NCI-H345 (cell line): ENCODE measurements around the gene RPL7A.
A peak's percentile ranks its signal among the peaks of the same experiment; 100 is the strongest.
"Not testable (repeated sequence)": the region's sequence is repeated elsewhere in the genome, so short reads cannot be mapped to it uniquely, and the experiment has no call there.

Experiments
- DNase-seq: peaks from one replicate; lab custom pipeline; 2025; lab: John Stamatoyannopoulos, UW

RPL7A gene

DNA sequence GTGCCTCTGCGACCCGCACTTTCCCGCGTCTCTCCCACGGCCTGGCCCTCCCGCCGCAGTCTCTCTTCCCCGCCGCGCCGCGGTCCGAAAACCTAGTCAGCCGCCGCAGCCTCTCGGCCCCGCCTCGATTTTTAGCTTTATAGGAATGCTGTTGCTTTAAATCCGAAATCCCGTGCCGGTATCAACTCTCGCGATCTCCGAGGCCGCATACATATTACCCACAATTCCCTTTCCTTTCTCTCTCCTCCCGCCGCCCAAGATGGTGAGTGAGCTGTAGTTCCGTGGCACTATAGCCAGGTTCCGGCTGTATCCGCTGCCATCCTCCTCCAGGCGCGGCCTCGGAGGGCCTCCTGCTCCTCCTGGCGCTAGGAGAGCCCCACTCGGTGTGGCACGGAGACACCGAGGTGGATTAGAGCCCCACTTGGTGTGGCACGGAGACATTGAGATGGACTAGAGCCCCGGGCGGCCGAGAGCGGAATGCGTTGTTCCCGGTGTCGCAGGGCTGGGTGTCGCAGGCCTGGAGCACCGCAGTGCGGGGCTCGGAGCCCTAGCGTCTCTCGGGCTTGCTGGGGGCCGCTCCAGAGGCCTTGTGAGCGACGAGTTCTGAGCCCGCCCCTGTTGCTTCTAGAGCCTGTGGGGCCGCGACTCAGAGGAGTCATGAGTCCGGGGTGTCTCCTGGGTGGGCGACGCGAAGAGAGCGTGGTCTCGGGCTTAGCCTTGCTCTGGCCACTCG is at the start of gene RPL7A, which contains the start of gene MED22:
TSS of gene RPL7A (plus strand) at position 234 of the 733 bp plus-strand sequence. CDS start at position 260, 26 bp downstream.
TSS of gene MED22 (minus strand) at position 147 of the 733 bp plus-strand sequence. CDS start 1,469 bp downstream, outside the sequence.
- peak; percentile 97 for DNase-seq

DNA sequence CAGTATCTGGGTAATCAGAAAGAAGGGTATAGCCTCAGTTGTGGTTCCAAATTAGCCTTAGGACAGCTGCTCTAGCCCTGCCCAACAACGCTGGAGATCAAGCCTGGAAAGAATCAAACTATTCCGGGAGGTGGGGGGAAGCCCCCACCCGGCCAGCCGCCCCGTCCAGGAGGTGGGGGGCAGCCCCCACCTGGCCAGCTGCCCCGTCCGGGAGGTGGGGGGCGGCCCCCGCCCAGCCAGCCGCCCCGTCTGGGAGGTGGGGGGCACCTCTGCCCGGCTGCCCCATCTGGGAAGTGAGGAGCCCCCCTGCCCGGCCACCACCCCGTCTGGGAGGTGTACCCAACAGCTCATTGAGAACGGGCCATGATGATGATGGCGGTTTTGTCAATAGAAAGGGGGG is 48.0 kb upstream of the RPL7A start:
- DNase-seq = not testable (repeated sequence)

DNA sequence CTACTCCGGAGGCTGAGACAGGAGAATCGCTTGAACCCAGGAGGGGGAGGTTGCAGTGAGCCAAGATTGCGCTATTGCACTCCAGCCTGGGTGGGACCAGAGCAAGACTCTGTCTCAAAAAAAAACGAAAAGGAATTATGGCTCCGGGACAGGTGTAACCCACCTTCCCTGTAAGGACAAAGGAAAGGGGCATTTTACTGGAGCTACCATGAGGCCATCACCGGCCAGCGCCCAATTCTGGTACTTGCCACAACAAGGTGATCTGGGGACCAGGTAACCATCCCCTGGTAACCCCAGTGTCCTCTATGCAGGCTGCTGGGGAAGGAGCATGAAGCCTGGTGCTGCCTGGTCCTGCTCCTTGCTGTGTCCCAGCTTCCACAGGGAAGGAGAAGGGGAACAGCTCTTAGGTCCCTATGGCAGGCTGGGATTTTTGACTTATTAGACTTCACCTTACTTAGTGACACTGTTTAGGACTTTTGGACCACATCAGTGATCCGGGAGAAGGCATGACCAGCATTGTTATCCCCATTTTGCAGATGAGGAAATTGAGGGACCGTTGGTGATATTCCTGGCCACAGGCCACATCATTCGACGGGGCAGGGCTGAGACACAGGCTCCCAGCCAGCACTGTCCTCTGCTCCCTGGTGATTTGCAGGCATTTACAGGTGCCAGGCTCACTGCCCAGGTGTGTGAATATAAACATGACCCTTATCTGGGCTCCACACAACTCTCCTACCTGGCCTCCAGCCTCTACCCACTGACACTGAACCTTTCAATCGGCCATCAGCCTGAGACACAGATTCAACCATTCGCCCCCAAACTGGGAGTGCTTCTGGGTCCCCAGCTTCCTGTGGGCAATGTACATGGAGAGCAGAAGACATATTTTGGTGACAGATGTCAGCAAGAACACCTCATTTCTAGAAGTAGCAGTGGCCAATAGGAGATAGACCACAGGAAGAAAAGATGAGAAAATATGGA is 46.5 kb upstream of the RPL7A start:
- no peak for DNase-seq

DNA sequence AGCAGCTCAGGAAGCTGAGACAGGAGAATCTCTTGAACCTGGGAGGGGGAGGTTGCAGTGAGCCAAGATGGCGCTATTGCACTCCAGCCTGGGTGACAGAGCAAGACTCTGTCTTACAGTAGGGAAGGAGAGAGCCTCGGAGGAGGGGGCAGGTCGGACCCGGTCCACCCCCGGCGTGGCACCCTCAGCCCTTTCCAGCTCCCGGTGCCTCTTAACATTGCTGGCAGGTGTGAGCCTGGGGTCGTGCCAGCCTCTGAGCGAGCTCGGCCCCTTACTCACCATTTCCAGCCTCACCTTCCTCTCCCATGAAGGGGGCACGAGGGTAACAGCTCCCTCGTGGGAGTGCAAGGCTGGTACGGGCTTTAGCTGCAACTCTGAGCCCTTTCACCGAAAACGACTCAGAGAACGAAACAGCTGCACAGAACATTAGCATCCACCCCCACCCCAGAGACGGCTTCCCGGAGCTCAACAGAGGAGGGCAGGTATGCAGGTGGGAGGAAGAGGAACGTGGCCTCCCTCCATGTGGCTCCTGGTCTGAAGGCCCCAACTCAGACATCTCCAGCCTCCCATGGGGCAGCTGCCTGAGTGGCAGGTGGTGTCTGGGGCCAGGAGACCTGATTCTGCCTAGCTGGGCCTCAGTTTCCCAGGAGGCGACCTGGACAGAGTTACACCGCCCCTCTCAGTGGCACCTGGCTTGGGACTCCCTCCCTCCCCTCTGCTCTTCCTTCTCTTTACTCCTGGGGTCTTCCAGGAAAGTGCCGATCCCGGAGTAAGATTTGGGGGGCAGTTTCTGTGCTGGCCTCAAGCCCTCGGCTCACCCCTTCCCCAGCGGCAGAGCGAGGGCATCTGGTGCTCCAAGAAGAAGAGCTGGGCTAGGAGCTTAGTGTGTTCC is 44.5 kb upstream of the RPL7A start:
- DNase-seq = no peak

DNA sequence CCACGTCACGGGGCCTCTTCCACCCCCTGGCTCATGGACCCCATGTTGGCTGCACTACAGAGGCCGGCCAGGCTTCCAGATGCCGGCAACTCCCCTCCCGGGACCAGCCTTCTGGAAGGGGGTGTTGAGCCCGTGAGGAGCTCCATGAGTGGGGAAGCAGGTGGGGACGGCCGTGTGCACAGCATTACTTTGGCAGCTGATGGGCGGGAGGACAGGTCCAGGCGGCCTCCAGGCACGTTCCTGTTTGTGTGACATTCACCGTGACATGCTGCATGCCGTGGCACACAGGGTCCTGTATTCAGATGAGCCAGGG is 43.9 kb upstream of the RPL7A start:
- DNase-seq = no peak

DNA sequence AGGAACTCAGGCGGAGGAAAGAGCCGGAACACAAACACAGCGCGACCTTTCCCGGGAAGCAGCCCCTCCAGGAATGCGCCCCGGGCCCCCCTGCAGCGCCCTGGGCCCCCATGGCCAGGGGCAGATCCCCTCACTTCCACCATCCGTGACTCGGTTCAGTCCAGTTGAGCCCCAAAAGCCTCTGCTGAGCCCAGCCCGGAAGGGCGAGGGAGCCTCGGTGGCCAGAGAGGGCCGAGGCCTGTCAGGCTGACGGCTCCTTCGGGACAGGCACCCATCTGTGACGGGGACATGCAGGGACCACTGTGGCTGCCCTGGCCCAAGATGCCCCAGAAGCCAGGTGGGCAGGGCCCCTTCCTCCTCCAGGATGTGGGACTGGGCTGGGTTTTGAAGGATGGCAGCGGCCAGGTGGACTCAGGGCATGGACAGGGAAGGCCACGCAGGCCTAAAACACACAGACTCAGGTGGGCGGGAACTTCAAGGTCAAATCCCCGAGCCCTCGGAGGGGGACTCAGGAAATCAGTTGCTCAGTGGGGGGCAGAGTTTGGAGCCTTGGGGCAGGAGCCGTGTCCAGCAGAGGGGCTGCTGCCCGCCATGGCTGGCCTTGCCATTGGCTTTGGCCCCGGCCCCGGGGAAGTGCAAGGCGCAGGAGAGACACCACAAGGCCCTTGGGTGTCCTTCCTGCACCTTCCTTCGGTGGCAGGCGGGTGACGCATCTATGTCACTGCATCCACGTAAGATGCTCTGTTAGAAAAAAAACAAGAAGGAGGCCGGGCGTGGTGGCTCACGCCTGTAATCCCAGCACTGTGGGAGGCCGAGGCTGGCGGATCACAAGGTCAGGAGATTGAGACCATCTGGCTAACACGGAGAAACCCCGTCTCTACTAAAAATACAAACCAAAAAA is 43.3 kb upstream of the RPL7A start:
- no peak for DNase-seq

DNA sequence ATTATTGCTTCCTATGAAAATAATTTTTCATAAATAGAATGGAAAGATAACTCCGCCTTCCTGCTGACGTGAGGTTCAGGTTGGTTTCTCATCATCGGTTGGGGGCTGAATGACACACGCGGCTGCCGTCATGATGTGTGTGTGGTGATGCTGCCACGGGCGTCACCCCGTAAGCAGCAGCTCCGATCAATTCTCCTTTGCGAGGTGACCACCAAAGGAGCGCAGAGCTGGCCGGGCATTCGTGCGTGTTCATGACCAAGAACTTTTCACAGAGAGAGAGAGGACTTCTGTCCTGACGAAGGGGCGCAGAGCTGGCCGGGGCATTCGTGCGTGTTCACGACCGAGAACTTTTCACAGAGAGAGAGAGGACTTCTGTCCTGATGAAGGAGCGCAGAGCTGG is 42.3 kb upstream of the RPL7A start:
- no peak for DNase-seq

DNA sequence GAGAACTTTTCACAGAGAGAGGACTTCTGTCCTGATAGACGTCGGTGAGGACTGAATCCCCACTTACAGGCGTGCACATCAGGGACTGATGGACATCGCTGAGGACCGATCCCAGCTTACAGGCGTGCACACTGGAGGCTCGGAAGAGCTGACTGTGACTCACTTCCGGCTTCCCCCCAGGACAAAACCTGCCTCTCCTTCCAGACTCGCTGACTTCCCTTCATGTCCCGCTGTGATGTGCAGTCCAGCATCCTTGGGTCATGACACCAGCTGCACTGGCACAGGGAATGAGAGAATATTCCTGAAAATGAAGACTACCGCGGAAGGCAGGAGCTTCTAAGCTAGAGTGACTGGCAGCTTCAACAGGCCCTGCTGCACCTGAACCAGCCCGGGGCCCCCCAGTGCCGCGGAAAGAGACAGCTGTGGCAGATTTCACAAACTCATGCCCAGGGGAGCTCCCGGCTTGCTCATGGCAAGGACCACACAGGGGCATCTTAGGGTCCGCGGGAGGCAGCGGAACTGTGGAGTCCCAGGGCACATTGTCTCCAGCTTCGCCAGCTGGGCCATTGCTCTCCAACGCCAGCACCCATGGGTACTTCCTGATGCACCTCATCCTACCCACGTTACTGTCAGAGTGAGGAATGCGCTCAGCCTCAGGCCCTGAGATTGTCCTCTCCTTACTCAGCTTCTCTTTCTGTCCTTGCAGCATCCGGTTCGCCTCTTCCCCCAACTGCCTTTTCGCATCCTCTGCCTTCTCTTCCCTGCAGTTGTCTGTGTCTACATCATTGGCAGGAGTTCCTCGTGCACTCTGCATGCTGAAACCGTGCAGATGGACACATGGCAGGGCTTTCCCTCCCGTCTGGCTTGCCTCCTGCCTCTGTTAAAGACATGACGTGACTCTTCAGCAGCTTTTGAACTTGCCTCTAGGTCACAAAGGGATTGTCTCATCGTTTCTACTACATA is 41.5 kb upstream of the RPL7A start:
- no peak for DNase-seq

DNA sequence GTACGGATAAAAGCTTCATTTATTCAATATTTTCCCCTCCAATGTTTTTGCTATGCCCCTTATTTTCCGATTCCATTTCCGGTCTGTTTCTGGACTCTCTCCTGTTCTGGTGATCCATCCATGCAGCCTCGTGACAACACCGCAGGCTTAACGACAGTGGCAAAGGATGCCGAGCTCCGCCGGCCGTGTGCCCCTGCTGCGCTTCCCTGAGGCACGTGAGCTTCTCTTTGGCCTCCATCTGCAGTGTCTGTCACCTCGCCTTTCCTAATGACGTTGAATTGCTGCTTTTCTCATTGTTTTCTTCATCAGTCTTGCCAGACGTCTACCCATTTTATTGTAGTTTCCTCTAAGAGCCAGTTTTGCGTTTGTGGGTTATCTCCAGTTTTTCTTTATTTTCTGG is 40.7 kb upstream of the RPL7A start:
- no peak for DNase-seq

DNA sequence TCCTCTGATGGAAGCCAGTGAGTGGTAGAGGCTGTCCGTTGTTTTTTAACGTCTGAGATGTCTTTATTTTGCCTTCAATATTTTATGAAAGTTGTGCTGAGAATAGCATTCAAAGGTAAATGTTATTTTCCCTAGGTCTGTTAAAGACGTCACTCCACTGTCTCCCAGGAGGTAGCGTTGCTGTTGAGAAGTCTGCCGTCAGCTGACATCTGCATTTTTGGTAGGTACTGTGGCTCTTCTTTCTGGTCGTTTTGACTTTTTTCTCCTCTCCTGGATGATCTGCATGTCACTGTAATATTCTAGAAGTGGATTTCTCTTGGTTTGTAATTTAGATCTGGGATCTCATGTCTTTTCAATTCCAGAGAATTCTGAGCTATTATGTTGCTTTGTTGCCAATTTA is 38.4 kb upstream of the RPL7A start:
- DNase-seq = no peak

DNA sequence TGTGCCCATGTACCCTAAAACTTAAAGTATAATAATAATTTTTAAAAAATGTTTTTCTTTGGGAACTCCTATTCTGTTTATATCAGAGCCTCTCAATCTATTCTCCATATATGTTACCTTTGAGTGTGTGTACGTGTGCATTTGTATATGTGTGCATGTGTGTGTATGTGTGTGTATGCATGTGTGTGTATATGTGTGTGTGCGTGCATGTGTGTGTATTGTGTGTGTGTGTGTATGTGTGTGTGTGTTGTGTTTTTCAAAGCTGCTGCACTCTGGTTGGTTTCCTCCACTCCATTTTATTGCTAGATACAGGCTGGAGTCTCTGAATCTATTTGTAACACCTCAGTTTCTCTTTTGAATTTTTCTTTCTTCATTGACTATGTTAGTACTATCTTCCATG is 32.0 kb upstream of the RPL7A start:
- no peak for DNase-seq

DNA sequence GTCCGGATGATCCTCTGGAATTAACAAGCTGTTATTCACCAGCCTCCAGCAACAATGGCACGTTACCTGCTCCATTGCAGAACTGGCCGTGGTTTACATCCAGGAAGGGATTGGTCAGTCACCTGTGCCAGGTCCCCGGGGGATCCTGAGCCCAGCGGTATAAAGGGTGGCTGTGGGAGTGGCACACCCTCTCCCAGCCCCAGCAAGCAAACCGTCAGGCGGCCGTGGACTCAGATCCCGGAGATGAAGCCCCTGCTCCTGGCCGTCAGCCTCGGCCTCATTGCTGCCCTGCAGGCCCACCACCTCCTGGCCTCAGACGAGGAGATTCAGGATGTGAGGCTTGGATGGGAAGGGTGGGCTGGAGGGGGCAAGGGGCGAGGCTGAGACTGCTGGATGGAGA is 30.5 kb upstream of the RPL7A start:
- DNase-seq = not testable (repeated sequence)

DNA sequence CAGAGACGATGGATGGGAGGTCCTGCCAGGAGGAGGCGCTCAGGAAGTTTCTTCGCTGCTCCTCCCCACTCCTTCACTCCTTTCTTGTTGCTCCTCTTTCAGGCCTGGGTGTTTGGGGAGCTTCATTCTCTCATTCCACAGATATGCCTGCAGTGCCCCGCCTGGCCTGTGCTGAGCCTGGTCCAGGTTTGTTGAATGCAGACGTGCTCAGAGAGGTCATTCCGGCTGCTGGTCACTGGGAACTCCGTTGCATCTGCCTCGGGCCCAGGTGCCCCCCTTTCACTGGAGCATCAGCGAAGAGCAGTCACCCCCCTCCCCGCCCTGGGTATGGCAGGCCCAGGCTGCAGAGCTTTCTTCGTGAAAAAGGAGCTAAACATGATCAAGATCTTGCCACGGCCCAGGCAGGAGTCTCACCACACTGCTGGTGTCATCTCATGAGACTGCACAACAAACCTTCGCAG is 27.6 kb upstream of the RPL7A start:
- DNase-seq = no peak

DNA sequence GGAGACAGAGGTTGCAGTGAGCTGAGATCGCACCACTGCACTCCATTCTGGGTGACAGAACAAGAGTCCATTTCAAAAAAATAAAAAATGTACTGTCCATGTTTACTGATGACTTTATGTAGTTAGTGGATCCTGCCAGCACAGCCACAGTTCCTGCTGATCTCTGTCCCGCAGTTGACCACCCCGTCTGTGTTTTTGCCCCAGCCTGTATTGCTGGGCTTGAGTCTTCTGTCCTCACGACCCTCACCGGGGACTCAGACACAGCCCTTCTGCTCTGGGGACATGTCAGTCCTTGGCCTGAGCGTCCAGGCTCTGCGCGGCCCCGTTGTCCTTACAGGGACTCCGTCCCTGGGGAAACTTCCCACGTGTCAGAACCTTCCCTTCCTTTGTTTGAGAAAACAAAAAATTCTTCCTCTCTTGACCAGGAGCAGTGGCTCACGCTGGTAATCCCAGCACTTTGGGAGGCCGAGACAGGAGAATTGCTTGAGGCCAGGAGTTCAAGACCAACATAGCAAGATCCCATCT is 26.5 kb upstream of the RPL7A start:
- DNase-seq = no peak

DNA sequence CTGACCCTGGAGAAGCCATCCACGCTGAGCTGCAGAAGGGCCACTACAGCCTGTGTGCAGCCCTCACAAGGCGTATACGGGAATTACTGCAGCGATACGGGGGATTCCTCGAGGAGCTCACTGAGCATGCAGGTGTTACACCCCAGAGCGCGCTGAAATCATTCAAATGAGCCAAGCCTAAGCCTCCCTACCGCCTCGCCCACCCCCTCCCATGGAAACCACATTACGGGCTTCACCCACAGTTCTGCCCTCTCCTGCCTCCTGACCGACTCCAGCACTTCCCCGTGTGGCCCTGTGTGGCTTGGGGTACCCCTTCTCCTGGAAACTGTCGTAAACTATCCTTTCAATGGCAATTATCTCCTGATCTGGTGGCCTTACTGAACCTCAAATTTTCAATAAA is 25.3 kb upstream of the RPL7A start:
- DNase-seq = no peak

DNA sequence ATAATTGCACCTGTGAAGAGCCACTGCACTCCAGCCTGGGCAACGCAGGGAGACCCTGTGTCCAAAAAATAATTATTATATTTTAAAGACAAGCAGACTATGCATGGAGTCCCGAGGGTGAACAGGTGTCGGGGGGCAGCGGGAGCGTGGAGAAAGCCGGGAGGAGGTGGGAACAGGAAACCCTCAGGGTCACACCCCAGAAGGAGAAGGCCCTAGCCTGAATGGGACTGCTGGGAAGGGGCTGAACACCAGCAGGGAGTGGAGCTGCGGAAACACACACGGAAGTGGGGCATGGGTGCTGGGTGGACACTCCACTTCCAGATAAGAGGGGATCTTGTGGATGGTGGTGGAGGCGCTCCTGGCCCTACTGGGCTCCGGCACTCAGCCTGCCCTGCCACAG is 24.8 kb upstream of the RPL7A start:
- DNase-seq = no peak

DNA sequence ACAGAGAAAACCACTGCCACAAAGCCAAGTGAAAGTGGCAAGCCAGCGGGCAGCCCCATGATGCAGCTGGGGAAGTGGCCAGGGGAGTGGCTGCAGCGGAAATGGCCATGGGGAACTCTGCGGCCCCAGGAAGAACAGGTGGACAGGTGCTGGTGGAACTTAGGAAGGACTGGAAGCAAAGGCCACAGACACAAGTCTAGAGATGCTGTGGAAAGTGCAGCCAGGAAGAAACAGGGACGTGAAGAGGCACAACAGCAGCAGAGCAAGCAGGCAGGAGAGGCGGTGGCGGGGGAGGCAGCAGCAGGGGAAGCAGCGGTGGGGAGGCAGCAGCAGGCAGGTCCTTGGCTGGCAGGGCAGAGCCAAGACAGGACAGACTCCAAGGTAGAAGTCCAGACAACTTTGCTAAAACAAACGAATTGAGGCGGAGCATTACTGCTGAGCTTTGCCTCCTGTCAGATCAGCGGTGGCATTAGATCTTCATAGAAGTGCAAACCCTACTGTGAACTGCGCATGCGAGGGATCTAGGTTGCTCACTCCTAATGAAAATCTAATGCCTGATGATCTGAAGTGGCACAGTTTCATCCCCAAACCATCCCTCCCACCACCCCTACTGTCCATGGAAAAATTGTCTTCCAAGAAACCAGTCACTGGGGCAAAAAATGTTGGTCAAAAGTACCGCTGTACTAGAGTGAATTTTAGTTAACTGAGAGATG is 23.9 kb upstream of the RPL7A start:
- no peak for DNase-seq

DNA sequence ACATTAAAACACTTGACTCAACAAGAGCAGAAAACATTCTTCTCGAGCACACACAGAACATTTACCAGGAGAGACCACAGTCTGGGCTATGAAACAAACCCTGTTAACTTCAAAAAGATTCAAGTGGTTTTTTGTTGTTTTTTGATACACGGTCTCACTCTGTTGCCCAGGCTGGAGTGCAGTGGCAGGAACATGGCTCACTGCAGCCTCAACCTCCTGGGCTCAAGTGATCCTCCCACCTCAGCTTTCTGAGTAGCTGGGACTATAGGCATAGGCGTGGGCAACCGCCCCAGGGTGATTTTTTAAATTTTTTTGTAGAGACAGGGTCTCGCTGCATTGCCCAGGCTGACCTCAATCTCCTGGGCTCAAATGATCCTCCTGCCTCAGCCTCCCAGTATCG is 21.0 kb upstream of the RPL7A start:
- not testable (repeated sequence) for DNase-seq
